HepG2 (cell line): ENCODE measurements around the gene VEGFB. TPM values are rescaled to one million over a fixed set of nuclear protein-coding genes. Genes with fewer than 3 reads are reported as not detected.

ENCODE experiments used
- AGO2 ChIP-seq: fragments of 200-400 bp; formaldehyde crosslinking; optimal IDR thresholded peaks from 2 replicates; pipeline ENCODE3; 2017; ENCODE audit warnings: mild to moderate bottlenecking, low read depth, low read length, moderate library complexity
- ATF4 ChIP-seq, 2 experiments: fragments of 450-650 bp in 1 of 2; sonication (generic) in 1 of 2; formaldehyde crosslinking; IDR thresholded peaks; 2 replicates each; pipeline versions ENCODE4 v1.5.0 to v1.8.0; 2020 to 2022; ENCODE audit warnings: mild to moderate bottlenecking in 1 of 2, missing genetic modification reagents in 1 of 2
- BORCS8-MEF2B ChIP-seq: sonication (generic); formaldehyde crosslinking; IDR thresholded peaks from 2 replicates; pipeline ENCODE4 v1.8.0; 2022; ENCODE audit warnings: mild to moderate bottlenecking, missing genetic modification reagents
- CCAR2 ChIP-seq: fragments of 200-400 bp; formaldehyde crosslinking; optimal IDR thresholded peaks from 2 replicates; pipeline ENCODE3; 2018; ENCODE audit warnings: low read depth, mild to moderate bottlenecking, low read length, moderate library complexity
- CEBPG ChIP-seq: IDR thresholded peaks from 2 replicates; pipeline ENCODE4 v1.6.1; 2016
- ELF1 ChIP-seq: sonication (generic); formaldehyde crosslinking; IDR thresholded peaks from 2 replicates; pipeline ENCODE4 v1.4.0; 2020; ENCODE audit warnings: missing genetic modification reagents
- KLF9 ChIP-seq: IDR thresholded peaks from 2 replicates; pipeline ENCODE4 v1.6.1; 2016; ENCODE audit warnings: low read depth
- SOX5 ChIP-seq: IDR thresholded peaks from 2 replicates; pipeline ENCODE4 v1.6.1; 2016; ENCODE audit warnings: borderline replicate concordance
- SP4 ChIP-seq: sonication (generic); formaldehyde crosslinking; IDR thresholded peaks from 2 replicates; pipeline ENCODE4 v1.8.1; 2023; ENCODE audit warnings: mild to moderate bottlenecking, missing genetic modification reagents
- TFE3 ChIP-seq: IDR thresholded peaks from 2 replicates; pipeline ENCODE4 v1.6.1; 2016
- THAP9 ChIP-seq: sonication (generic); formaldehyde crosslinking; IDR thresholded peaks from 2 replicates; pipeline ENCODE4; 2020; ENCODE audit warnings: missing genetic modification reagents, mild to moderate bottlenecking, borderline replicate concordance
- USF2 ChIP-seq, 2 experiments: sonication (generic) in 1 of 2; formaldehyde crosslinking in 1 of 2; IDR thresholded peaks; 2 replicates each; pipeline versions ENCODE4 v1.5.1 to v1.6.1; 2011 to 2020; ENCODE audit warnings: borderline replicate concordance in 1 of 2, low read depth in 1 of 2, low read length in 1 of 2, mild to moderate bottlenecking in 1 of 2, missing genetic modification reagents in 1 of 2, moderate library complexity in 1 of 2
- ZMAT3 ChIP-seq: sonication (generic); formaldehyde crosslinking; conservative IDR thresholded peaks from 2 replicates; pipeline ENCODE4 v1.7.0; 2021; ENCODE audit warnings: missing genetic modification reagents
- ZMYM4 ChIP-seq: sonication (generic); formaldehyde crosslinking; IDR thresholded peaks from 2 replicates; pipeline ENCODE4 v1.8.1; 2023; ENCODE audit warnings: mild to moderate bottlenecking, missing genetic modification reagents
- ZNF207 ChIP-seq: fragments of 450-650 bp; IDR thresholded peaks from 2 replicates; pipeline ENCODE4 v1.6.1; 2016; ENCODE audit warnings: antibody characterized with exemption, borderline replicate concordance
- ZNF609 ChIP-seq: sonication (generic); formaldehyde crosslinking; IDR thresholded peaks from 2 replicates; pipeline ENCODE4 v1.4.0; 2020; ENCODE audit warnings: mild to moderate bottlenecking, missing genetic modification reagents, borderline replicate concordance
- polyA plus RNA-seq, 8 experiments: library from polyadenylated mRNA; depleted of rRNA in 3 of 8; stranded (reverse) in 7 of 8; unstranded in 1 of 8; fragments of >200 nt; fragmentation: Illumina TruSeq in 4 of 8; extraction: Trizol in 4 of 8; gene quantifications; 2 replicates each; pipeline versions ENCODE4 v1.2.1 to v1.2.3, GENCODE V29; 2011 to 2016; ENCODE audit warnings: low read depth in 4 of 8, missing spikeins in 1 of 8, mixed read lengths in 1 of 8; ENCODE audit not compliant: insufficient read depth in 1 of 8
- total RNA-seq, 5 experiments: library from RNA; depleted of rRNA; stranded (reverse); fragments of >200 nt; fragmentation: Illumina TruSeq; extraction: Trizol; gene quantifications; 2 replicates each; pipeline ENCODE4 v1.2.3, GENCODE V29; 2016; ENCODE audit warnings: low read depth in 1 of 5

The VEGFB gene
- total and polyA plus RNA-seq, 2 of the 13 experiments (the other 11 are each of a cell fraction or from before 2014, with no cell fraction given): 9.0 to 11.3 TPM

- TF ChIP-seq TFE3 (CRISPR knock-in tag): no peak
- no peak for TF ChIP-seq CEBPG (CRISPR knock-in tag)
- no peak for TF ChIP-seq THAP9 (CRISPR knock-in tag)
- TF ChIP-seq KLF9 (CRISPR knock-in tag): no peak
- no peak for TF ChIP-seq ZNF207
- TF ChIP-seq SP4 (CRISPR knock-in tag): no peak
- peak; percentile 26 for TF ChIP-seq AGO2
- TF ChIP-seq ATF4 (CRISPR knock-in tag; IDR thresholded peaks at IDR 0.05): no peak
- TF ChIP-seq ELF1: no peak
- no peak for TF ChIP-seq USF2 (IDR thresholded peaks at IDR 0.05; ENCODE audit: low read depth, low read length)
- TF ChIP-seq USF2 (CRISPR knock-in tag; IDR thresholded peaks at IDR 0.05; ENCODE audit: borderline replicate concordance): no peak
- no peak for TF ChIP-seq BORCS8-MEF2B (CRISPR knock-in tag)
- no peak for TF ChIP-seq ZNF609 (CRISPR knock-in tag)
- TF ChIP-seq ZMYM4 (CRISPR knock-in tag): no peak
- TF ChIP-seq SOX5 (CRISPR knock-in tag): no peak
- TF ChIP-seq ZMAT3 (CRISPR knock-in tag): no peak
- TF ChIP-seq CCAR2: no peak
Measured at GRCh38 chr11:64268025-64268892, 33.9 kb downstream of the VEGFB start (continued).
